ENCODE results near the gene PDE1A. TPM values are rescaled to one million over a fixed set of nuclear protein-coding genes. Genes with fewer than 3 reads are reported as not detected.

Gene PDE1A
- total RNA-seq, 1 donor from 2014 or later: 0.08 TPM

GRCh38 chr2:182098648-182099047 is 328.2 kb downstream of the PDE1A start:
- TF ChIP-seq, protein P1, sequence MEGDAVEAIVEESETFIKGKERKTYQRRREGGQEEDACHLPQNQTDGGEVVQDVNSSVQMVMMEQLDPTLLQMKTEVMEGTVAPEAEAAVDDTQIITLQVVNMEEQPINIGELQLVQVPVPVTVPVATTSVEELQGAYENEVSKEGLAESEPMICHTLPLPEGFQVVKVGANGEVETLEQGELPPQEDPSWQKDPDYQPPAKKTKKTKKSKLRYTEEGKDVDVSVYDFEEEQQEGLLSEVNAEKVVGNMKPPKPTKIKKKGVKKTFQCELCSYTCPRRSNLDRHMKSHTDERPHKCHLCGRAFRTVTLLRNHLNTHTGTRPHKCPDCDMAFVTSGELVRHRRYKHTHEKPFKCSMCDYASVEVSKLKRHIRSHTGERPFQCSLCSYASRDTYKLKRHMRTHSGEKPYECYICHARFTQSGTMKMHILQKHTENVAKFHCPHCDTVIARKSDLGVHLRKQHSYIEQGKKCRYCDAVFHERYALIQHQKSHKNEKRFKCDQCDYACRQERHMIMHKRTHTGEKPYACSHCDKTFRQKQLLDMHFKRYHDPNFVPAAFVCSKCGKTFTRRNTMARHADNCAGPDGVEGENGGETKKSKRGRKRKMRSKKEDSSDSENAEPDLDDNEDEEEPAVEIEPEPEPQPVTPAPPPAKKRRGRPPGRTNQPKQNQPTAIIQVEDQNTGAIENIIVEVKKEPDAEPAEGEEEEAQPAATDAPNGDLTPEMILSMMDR (IDR thresholded peaks at IDR 0.05; ENCODE audit: insufficient read depth, low read length, poor library complexity, severe bottlenecking): no peak
- no peaks in the 10 kb centered on the region for H3K27me3 ChIP-seq (ENCODE audit: control insufficient read depth, insufficient read depth, low read length)
- no peak for DNase-seq (ENCODE audit: low read depth)
- no peaks in the 10 kb centered on the region for H3K36me3 ChIP-seq (ENCODE audit: control insufficient read depth, insufficient read depth, low read length)
- no peak overlapping the region for H3K4me3 ChIP-seq (ENCODE audit: low read depth, low read length)

- no peaks in the 10 kb centered on the region for H3K36me3 ChIP-seq (ENCODE audit: control insufficient read depth, insufficient read depth, low read length)
- H3K27me3 ChIP-seq (ENCODE audit: control insufficient read depth, insufficient read depth, low read length): no peaks in the 10 kb centered on the region
- no peak overlapping the region for H3K4me3 ChIP-seq (ENCODE audit: low read depth, low read length)
- TF ChIP-seq, protein P1 (IDR thresholded peaks at IDR 0.05; ENCODE audit: insufficient read depth, low read length, poor library complexity, severe bottlenecking): no peak
- no peak for DNase-seq (ENCODE audit: low read depth)
These were observed 329.2 kb downstream of the PDE1A start for GRCh38 chr2:182097571-182098164.

GRCh38 chr2:182090486-182090885 is 336.4 kb downstream of the PDE1A start:
- H3K4me3 ChIP-seq (ENCODE audit: low read depth, low read length): no peak overlapping the region
- DNase-seq (ENCODE audit: low read depth): no peak
- no peaks in the 10 kb centered on the region for H3K36me3 ChIP-seq (ENCODE audit: control insufficient read depth, insufficient read depth, low read length)
- no peaks in the 10 kb centered on the region for H3K27me3 ChIP-seq (ENCODE audit: control insufficient read depth, insufficient read depth, low read length)
- TF ChIP-seq, protein P1 (IDR thresholded peaks at IDR 0.05; ENCODE audit: insufficient read depth, low read length, poor library complexity, severe bottlenecking): no peak
